Endothelial cell of umbilical vein (primary cell): ENCODE results near the gene ADIG. TPM values are rescaled to one million over a fixed set of nuclear protein-coding genes. Genes with fewer than 3 reads are reported as not detected.

Experiments used
- BruUV-seq: library from RNA; stranded (reverse); fragments of 400-500 nt; replicated peaks from 2 replicates; lab custom pipeline; 2021; lab: Mats Ljungman, UMichigan
- CTCF ChIA-PET: fragments of 300-600, 350-600 bp; sonication (Branson Sonifier 250); formaldehyde crosslinking; loops from one replicate; lab custom pipeline; 2021; ENCODE audit warnings: antibody characterized with exemption, inconsistent platforms; lab: Charles Lee
- POLR2A ChIA-PET: fragments of 300-600, 350-600 bp; sonication (Branson Sonifier 250); formaldehyde crosslinking; loops from one replicate; lab custom pipeline; 2021; ENCODE audit warnings: antibody characterized with exemption, inconsistent platforms; lab: Charles Lee
- DNase-seq: peaks from one replicate; pipeline ENCODE4 v3.0.0-alpha.2; 2011; ENCODE audit warnings: low read depth, low spot score
- FAIRE-seq: peaks from 2 replicates; lab custom pipeline; 2011; peaks lifted over from hg19 to GRCh38; lab: Jason Lieb, UNC
- H2AFZ ChIP-seq: 2 replicates; pipeline ENCODE4 v1.6.0; 2012; ENCODE audit warnings: low read depth, low read length, control low read depth, inconsistent platforms
- H3K27ac ChIP-seq: 2 replicates; pipeline ENCODE4 v1.5.1; 2011; ENCODE audit warnings: low read depth, mild to moderate bottlenecking, control low read depth, low read length, moderate library complexity; ENCODE audit not compliant: insufficient read depth
- H3K27me3 ChIP-seq, 2 experiments: 2 replicates each; pipeline versions ENCODE4 v1.6.0 to v1.6.1; 2011; ENCODE audit warnings: low read length in 2 of 2, mixed read lengths in 1 of 2; ENCODE audit not compliant: control insufficient read depth in 2 of 2, insufficient read depth in 2 of 2
- H3K36me3 ChIP-seq, 2 experiments: 2 replicates in 1 of 2; 3 replicates in 1 of 2; pipeline ENCODE4 v1.5.1; 2011; ENCODE audit warnings: low read length in 2 of 2, mild to moderate bottlenecking in 1 of 2, moderate library complexity in 1 of 2; ENCODE audit not compliant: control insufficient read depth in 2 of 2, insufficient read depth in 2 of 2; ENCODE audit errors: extremely low read depth in 1 of 2
- H3K4me1 ChIP-seq: 3 replicates; pipeline ENCODE4 v1.5.1; 2011; ENCODE audit warnings: mild to moderate bottlenecking, low read length; ENCODE audit not compliant: control insufficient read depth, insufficient read depth; ENCODE audit errors: extremely low read depth
- H3K4me2 ChIP-seq: 2 replicates; pipeline ENCODE4 v1.6.1; 2011; ENCODE audit warnings: low read length, control low read depth, mixed read lengths; ENCODE audit not compliant: insufficient read depth
- H3K4me3 ChIP-seq, 3 experiments: fragments of 200-600 bp in 1 of 3; sonication (generic), shearing (Covaris generic) in 1 of 3; replicated peaks in 1 of 3; 2 replicates each; pipeline ENCODE4 v1.5.1; 2011 to 2016; ENCODE audit warnings: control low read depth in 3 of 3, low read length in 3 of 3, mild to moderate bottlenecking in 2 of 3, inconsistent platforms in 1 of 3, low read depth in 1 of 3, moderate library complexity in 1 of 3; ENCODE audit not compliant: insufficient read depth in 1 of 3
- H3K79me2 ChIP-seq: 2 replicates; pipeline ENCODE4 v1.6.0; 2012; ENCODE audit warnings: low read length, inconsistent platforms; ENCODE audit not compliant: control insufficient read depth, insufficient read depth
- H3K9ac ChIP-seq: replicated peaks from 2 replicates; pipeline ENCODE3; 2011; ENCODE audit warnings: low read length, control low read depth; ENCODE audit not compliant: insufficient read depth; ENCODE audit errors: extremely low read depth
- H3K9me1 ChIP-seq: replicated peaks from 3 replicates; pipeline ENCODE4 v1.6.0; 2011; ENCODE audit warnings: mild to moderate bottlenecking, low read length; ENCODE audit not compliant: control insufficient read depth, insufficient read depth; ENCODE audit errors: extremely low read depth
- H3K9me3 ChIP-seq: replicated peaks from 2 replicates; pipeline ENCODE4 v1.5.1; 2012; ENCODE audit warnings: low read length, inconsistent platforms; ENCODE audit not compliant: control insufficient read depth, insufficient read depth
- H4K20me1 ChIP-seq: replicated peaks from 2 replicates; pipeline ENCODE3; 2011; ENCODE audit warnings: mild to moderate bottlenecking, low read length; ENCODE audit not compliant: control insufficient read depth, insufficient read depth; ENCODE audit errors: extremely low read depth
- CTCF ChIP-seq, 2 donors: IDR thresholded peaks; 1 replicate in 1 of 2; 2 replicates in 1 of 2; pipeline ENCODE4 v1.5.1; 2011; ENCODE audit warnings: low read length in 2 of 2, mild to moderate bottlenecking in 2 of 2, moderate library complexity in 2 of 2, control low read depth in 1 of 2, inconsistent platforms in 1 of 2, low read depth in 1 of 2; ENCODE audit not compliant: insufficient read depth in 1 of 2; ENCODE audit errors: extremely low read depth in 1 of 2
- EZH2 ChIP-seq: IDR thresholded peaks from 2 replicates; pipeline ENCODE4 v1.6.1; 2012; ENCODE audit warnings: borderline replicate concordance, low read depth, mild to moderate bottlenecking, moderate library complexity, low read length, inconsistent platforms; ENCODE audit not compliant: severe bottlenecking
- FOS ChIP-seq: IDR thresholded peaks from 2 replicates; pipeline ENCODE4 v1.6.1; 2011; ENCODE audit warnings: mild to moderate bottlenecking, low read length, moderate library complexity, borderline replicate concordance; ENCODE audit not compliant: insufficient read depth
- GATA2 ChIP-seq: IDR thresholded peaks from 2 replicates; pipeline ENCODE4 v1.7.0; 2011; ENCODE audit warnings: low read depth, mild to moderate bottlenecking, moderate library complexity, mixed read lengths, low read length; ENCODE audit not compliant: insufficient read length, insufficient read depth
- JUN ChIP-seq: IDR thresholded peaks from 2 replicates; pipeline ENCODE4 v1.6.1; 2011; ENCODE audit warnings: borderline replicate concordance, low read depth; ENCODE audit not compliant: insufficient read length, insufficient read depth
- MAX ChIP-seq: IDR thresholded peaks from 2 replicates; pipeline ENCODE4 v1.6.1; 2011; ENCODE audit not compliant: insufficient read depth, insufficient read length
- MYC ChIP-seq: IDR thresholded peaks from one replicate; pipeline ENCODE4 v1.6.1; 2011; ENCODE audit warnings: mild to moderate bottlenecking, low read depth, low read length
- POLR2A ChIP-seq: IDR thresholded peaks from 2 replicates; pipeline ENCODE4 v1.6.1; 2012; ENCODE audit warnings: low read depth, mild to moderate bottlenecking, control low read depth, low read length
- POLR2AphosphoS5 ChIP-seq: IDR thresholded peaks from 2 replicates; pipeline ENCODE4 v1.6.1; 2012; ENCODE audit warnings: low read depth, mild to moderate bottlenecking, control low read depth, low read length, moderate library complexity; ENCODE audit not compliant: insufficient read depth
- dilution Hi-C: fragments of 300-500 bp; cut with MboI; formaldehyde crosslinking; loops from one replicate; pipeline ENCODE4 v1.15.0; 2019; ENCODE audit warnings: low sequenced_read_pairs; ENCODE audit not compliant: extremely low pct_ligation_motif_present
- intact Hi-C: fragments of 100-400 bp; cut with micrococcal nuclease; formaldehyde crosslinking; loops from one replicate; pipeline ENCODE4 v1.10.0; 2022
- polyA plus RNA-seq, 4 experiments: library from polyadenylated mRNA; depleted of rRNA in 3 of 4; stranded (reverse) in 3 of 4; unstranded in 1 of 4; fragments of >200 nt; gene quantifications; 2 replicates each; pipeline versions ENCODE4 v1.2.1 to v1.2.3, GENCODE V29; 2011 to 2012; ENCODE audit warnings: missing spikeins in 1 of 4
- total RNA-seq: library from RNA; stranded (reverse); gene quantifications from 2 replicates; pipeline ENCODE4 v1.2.3, GENCODE V29; 2021

ADIG gene
- total and polyA plus RNA-seq, 2 donors (not counting 3 experiments of a cell fraction or from before 2014, with no cell fraction given): not detected

GRCh38 chr20:38555395-38555794 lies 25.6 kb upstream of the ADIG start:
- POLR2A ChIA-PET: no interaction called here

DNA sequence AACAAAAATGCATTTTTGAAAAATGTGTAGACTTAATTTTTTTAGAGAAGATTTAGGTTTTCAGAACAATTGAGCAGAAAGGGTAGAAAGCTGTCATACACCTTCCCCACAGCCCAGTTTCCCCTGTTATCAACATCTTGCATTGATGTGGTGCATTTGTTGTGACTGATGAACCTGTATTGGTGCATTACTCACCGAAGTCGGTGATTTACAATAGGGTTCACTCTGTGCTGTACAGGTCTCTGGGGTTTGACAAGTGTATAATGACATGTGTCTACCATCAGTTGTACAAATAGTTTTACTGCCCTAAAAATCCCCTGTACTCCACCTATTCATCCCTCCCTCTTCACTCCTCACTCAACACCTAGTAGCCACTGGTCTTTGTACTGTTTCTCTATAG lies 23.8 kb upstream of the ADIG start:
- BruUV-seq: no TSS peak
- POLR2A ChIA-PET: no interaction called here
- CTCF ChIA-PET: no interaction called here

More at GRCh38 chr20:38555395-38555794, 25.6 kb upstream of the ADIG start:
- H3K9me3 ChIP-seq: no peaks in the 10 kb centered on the region
- H3K4me3 ChIP-seq: no peak overlapping the region
- no peaks in the 10 kb centered on the region for H3K9me1 ChIP-seq
- CTCF ChIA-PET: no interaction called here
- intact Hi-C loops (no loop called here), dilution Hi-C loops (no loop called here)
- no peak overlapping the region for H3K4me2 ChIP-seq
- H3K4me1 ChIP-seq: peaks cover 10% of the 10 kb centered on the region
- FAIRE-seq: no peak
- H3K27ac ChIP-seq: no peak overlapping the region
- no peaks in the 10 kb centered on the region for H3K27me3 ChIP-seq
- no peaks in the 10 kb centered on the region for H3K79me2 ChIP-seq
- TF ChIP-seq JUN (no peak), EZH2 (no peak), POLR2A (no peak), GATA2 (no peak)
- DNase-seq: no peak
- no peaks in the 10 kb centered on the region for H4K20me1 ChIP-seq
- peaks cover 8 to 9% of the 10 kb centered on the region in 2 experiments for H3K36me3 ChIP-seq
- BruUV-seq: no TSS peak
- H3K9ac ChIP-seq: no peak overlapping the region
- no peak overlapping the region for H2AFZ ChIP-seq

More for the DNA sequence above, 23.8 kb upstream of the ADIG start:
- Histone ChIP-seq H3K9ac (no peak overlapping the region), H3K79me2 (no peaks in the 10 kb centered on the region), H3K9me3 (no peaks in the 10 kb centered on the region), H3K36me3 (peaks cover 0 to 8% of the 10 kb centered on the region in 2 experiments), H3K27me3 (no peaks in the 10 kb centered on the region), H3K4me1 (peaks cover 10% of the 10 kb centered on the region), H3K27ac (no peak overlapping the region), H2AFZ (no peak overlapping the region), H3K9me1 (no peaks in the 10 kb centered on the region), H4K20me1 (no peaks in the 10 kb centered on the region), H3K4me2 (no peak overlapping the region), H3K4me3 (no peak overlapping the region)
- intact Hi-C loops (no loop called here), dilution Hi-C loops (no loop called here)
- no peak for FAIRE-seq
- TF ChIP-seq MYC (no peak), FOS (no peak), MAX (no peak), POLR2AphosphoS5 (no peak), POLR2A (no peak), EZH2 (no peak), CTCF (IDR thresholded peaks at IDR 0.05; ENCODE audit: extremely low read depth in 1 of 2, insufficient read depth in 1 of 2, low read depth in 1 of 2, low read length in 2 of 2) (no peak), JUN (no peak), GATA2 (no peak)
- no peak for DNase-seq
